GM23338 (cell line): Measurements from ENCODE around the gene CNOT11.

ENCODE experiments used
- CREB1 ChIP-seq: fragments of 250-450 bp; sonication (Bioruptor Pico); IDR thresholded peaks from 2 replicates; pipeline ENCODE4 v1.5.0; 2020; ENCODE audit warnings: low read depth, mild to moderate bottlenecking, moderate library complexity
- EZH2 ChIP-seq: fragments of 200-600 bp; sonication (generic); IDR thresholded peaks from one replicate; pipeline ENCODE4 v1.8.0; 2017; ENCODE audit warnings: antibody characterized with exemption, mild to moderate bottlenecking, low read depth; ENCODE audit not compliant: unreplicated experiment
- EZH2phosphoT487 ChIP-seq: fragments of 200-600 bp; sonication (generic); IDR thresholded peaks from one replicate; pipeline ENCODE4 v1.8.1; 2018; ENCODE audit warnings: antibody characterized with exemption; ENCODE audit not compliant: unreplicated experiment
- TF ChIP-seq, protein P1 (sequence below), 2 experiments: fragments of 200-600 bp in 1 of 2; sonication (generic) in 1 of 2; conservative IDR thresholded peaks; 2 replicates each; pipeline versions ENCODE4 v1.5.1 to v1.6.1; 2016 to 2017; ENCODE audit warnings: antibody characterized with exemption in 2 of 2, low read depth in 2 of 2, mild to moderate bottlenecking in 2 of 2, moderate library complexity in 1 of 2
- TF ChIP-seq, protein P2 (sequence below): IDR thresholded peaks from one replicate; pipeline ENCODE4 v1.6.1; 2018; ENCODE audit warnings: antibody characterized with exemption; ENCODE audit not compliant: unreplicated experiment

GRCh38 chr2:101256316-101256715 lies 3.6 kb downstream of the CNOT11 start:
- TF ChIP-seq, protein P1, sequence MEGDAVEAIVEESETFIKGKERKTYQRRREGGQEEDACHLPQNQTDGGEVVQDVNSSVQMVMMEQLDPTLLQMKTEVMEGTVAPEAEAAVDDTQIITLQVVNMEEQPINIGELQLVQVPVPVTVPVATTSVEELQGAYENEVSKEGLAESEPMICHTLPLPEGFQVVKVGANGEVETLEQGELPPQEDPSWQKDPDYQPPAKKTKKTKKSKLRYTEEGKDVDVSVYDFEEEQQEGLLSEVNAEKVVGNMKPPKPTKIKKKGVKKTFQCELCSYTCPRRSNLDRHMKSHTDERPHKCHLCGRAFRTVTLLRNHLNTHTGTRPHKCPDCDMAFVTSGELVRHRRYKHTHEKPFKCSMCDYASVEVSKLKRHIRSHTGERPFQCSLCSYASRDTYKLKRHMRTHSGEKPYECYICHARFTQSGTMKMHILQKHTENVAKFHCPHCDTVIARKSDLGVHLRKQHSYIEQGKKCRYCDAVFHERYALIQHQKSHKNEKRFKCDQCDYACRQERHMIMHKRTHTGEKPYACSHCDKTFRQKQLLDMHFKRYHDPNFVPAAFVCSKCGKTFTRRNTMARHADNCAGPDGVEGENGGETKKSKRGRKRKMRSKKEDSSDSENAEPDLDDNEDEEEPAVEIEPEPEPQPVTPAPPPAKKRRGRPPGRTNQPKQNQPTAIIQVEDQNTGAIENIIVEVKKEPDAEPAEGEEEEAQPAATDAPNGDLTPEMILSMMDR (conservative IDR thresholded peaks at IDR 0.05; ENCODE audit: low read depth in 2 of 2), result no peak
- TF ChIP-seq EZH2phosphoT487, result no peak
- TF ChIP-seq EZH2, result no peak
- TF ChIP-seq, protein P2, sequence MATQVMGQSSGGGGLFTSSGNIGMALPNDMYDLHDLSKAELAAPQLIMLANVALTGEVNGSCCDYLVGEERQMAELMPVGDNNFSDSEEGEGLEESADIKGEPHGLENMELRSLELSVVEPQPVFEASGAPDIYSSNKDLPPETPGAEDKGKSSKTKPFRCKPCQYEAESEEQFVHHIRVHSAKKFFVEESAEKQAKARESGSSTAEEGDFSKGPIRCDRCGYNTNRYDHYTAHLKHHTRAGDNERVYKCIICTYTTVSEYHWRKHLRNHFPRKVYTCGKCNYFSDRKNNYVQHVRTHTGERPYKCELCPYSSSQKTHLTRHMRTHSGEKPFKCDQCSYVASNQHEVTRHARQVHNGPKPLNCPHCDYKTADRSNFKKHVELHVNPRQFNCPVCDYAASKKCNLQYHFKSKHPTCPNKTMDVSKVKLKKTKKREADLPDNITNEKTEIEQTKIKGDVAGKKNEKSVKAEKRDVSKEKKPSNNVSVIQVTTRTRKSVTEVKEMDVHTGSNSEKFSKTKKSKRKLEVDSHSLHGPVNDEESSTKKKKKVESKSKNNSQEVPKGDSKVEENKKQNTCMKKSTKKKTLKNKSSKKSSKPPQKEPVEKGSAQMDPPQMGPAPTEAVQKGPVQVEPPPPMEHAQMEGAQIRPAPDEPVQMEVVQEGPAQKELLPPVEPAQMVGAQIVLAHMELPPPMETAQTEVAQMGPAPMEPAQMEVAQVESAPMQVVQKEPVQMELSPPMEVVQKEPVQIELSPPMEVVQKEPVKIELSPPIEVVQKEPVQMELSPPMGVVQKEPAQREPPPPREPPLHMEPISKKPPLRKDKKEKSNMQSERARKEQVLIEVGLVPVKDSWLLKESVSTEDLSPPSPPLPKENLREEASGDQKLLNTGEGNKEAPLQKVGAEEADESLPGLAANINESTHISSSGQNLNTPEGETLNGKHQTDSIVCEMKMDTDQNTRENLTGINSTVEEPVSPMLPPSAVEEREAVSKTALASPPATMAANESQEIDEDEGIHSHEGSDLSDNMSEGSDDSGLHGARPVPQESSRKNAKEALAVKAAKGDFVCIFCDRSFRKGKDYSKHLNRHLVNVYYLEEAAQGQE, result no peak
- no peak for TF ChIP-seq CREB1 (CRISPR knock-in tag)
